Measurements from ENCODE around the gene GABRA6. TPM values are rescaled to one million over a fixed set of nuclear protein-coding genes. Genes with fewer than 3 reads are reported as not detected.
"Not testable (repeated sequence)": the region's sequence is repeated elsewhere in the genome, so short reads cannot be mapped to it uniquely, and the experiment has no call there.

Gene GABRA6
- total RNA-seq = not detected

GRCh38 chr5:161685461-161685860 is at the start of gene GABRA6:
TSS of gene GABRA6 (plus strand) at chr5:161685721. CDS start at chr5:161685990, 269 bp downstream.
- Histone ChIP-seq H3K4me1 (no peaks in the 10 kb centered on the region), H3K4me3 (no peak within 1 kb of the TSS), H3K27ac (no peak within 1 kb of the TSS), H3K36me3 (no peaks in the 10 kb centered on the region), H3K27me3 (no peaks in the 10 kb centered on the region), H3K9me3 (no peaks in the 10 kb centered on the region)
- intact Hi-C loops (cut with DNase I; ENCODE audit: low total_unique reads) = no loop called here
- ATAC-seq (no peak), DNase-seq (no peak)
- in situ Hi-C loops (cut with MboI; ENCODE audit: low sequenced_read_pairs in 4 of 4) = no loop called here
- no peak for TF ChIP-seq CTCF (IDR thresholded peaks at IDR 0.05 in 4 of 5, conservative IDR thresholded peaks at IDR 0.05 in 1 of 5)

GRCh38 chr5:161637591-161637990 is 47.9 kb upstream of the GABRA6 start:
- Histone ChIP-seq H3K4me3 (no peak overlapping the region), H3K4me1 (no peaks in the 10 kb centered on the region), H3K27me3 (no peaks in the 10 kb centered on the region), H3K36me3 (no peaks in the 10 kb centered on the region), H3K27ac (no peak overlapping the region), H3K9me3 (no peaks in the 10 kb centered on the region)
- TF ChIP-seq CTCF (IDR thresholded peaks at IDR 0.05 in 4 of 5, conservative IDR thresholded peaks at IDR 0.05 in 1 of 5) = no peak
- TF ChIP-seq POLR2A (IDR thresholded peaks at IDR 0.05) = no peak
- no peak for DNase-seq
- intact Hi-C loops (cut with DNase I; ENCODE audit: low total_unique reads) = no loop called here
- in situ Hi-C loops (cut with MboI; ENCODE audit: low sequenced_read_pairs in 4 of 4) = no loop called here
- no peak for ATAC-seq

GRCh38 chr5:161641444-161641843 is 44.1 kb upstream of the GABRA6 start:
- Histone ChIP-seq H3K27ac (no peak overlapping the region), H3K27me3 (no peaks in the 10 kb centered on the region), H3K4me3 (no peak overlapping the region), H3K4me1 (no peaks in the 10 kb centered on the region), H3K36me3 (no peaks in the 10 kb centered on the region), H3K9me3 (no peaks in the 10 kb centered on the region)
- in situ Hi-C loops (cut with MboI; ENCODE audit: low sequenced_read_pairs in 4 of 4) (no loop called here), intact Hi-C loops (cut with DNase I; ENCODE audit: low total_unique reads) (no loop called here)
- TF ChIP-seq CTCF (IDR thresholded peaks at IDR 0.05 in 4 of 5, conservative IDR thresholded peaks at IDR 0.05 in 1 of 5) (no peak), POLR2A (IDR thresholded peaks at IDR 0.05) (no peak)
- no peak for ATAC-seq
- DNase-seq = no peak

GRCh38 chr5:161645264-161645663 is 40.3 kb upstream of the GABRA6 start:
- H3K27me3 ChIP-seq = no peaks in the 10 kb centered on the region
- no peaks in the 10 kb centered on the region for H3K4me1 ChIP-seq
- ATAC-seq (no peak), DNase-seq (no peak)
- H3K27ac ChIP-seq = no peak overlapping the region
- H3K4me3 ChIP-seq = no peak overlapping the region
- no peaks in the 10 kb centered on the region for H3K9me3 ChIP-seq
- TF ChIP-seq POLR2A (IDR thresholded peaks at IDR 0.05) (no peak), CTCF (IDR thresholded peaks at IDR 0.05 in 4 of 5, conservative IDR thresholded peaks at IDR 0.05 in 1 of 5) (no peak)
- in situ Hi-C loops (cut with MboI; ENCODE audit: low sequenced_read_pairs in 4 of 4) = no loop called here
- intact Hi-C loops (cut with DNase I; ENCODE audit: low total_unique reads) = no loop called here
- no peaks in the 10 kb centered on the region for H3K36me3 ChIP-seq

GRCh38 chr5:161651926-161652325 is 33.6 kb upstream of the GABRA6 start:
- H3K9me3 ChIP-seq; in situ Hi-C loops (cut with MboI; ENCODE audit: low sequenced_read_pairs in 4 of 4); DNase-seq: not testable (repeated sequence)

More at GRCh38 chr5:161651926-161652325, 33.6 kb upstream of the GABRA6 start:
- ATAC-seq; H3K36me3 ChIP-seq; H3K4me3 ChIP-seq; intact Hi-C loops (cut with DNase I; ENCODE audit: low total_unique reads); H3K27ac ChIP-seq; H3K27me3 ChIP-seq; H3K4me1 ChIP-seq: not testable (repeated sequence)
